M059J (cell line): Measurements from ENCODE around the gene MGAT5. TPM values are rescaled to one million over a fixed set of nuclear protein-coding genes. Genes with fewer than 3 reads are reported as not detected.

Source experiments
- DNase-seq: peaks from one replicate; pipeline ENCODE4 v3.0.0-alpha.2; 2012; ENCODE audit warnings: low read depth
- total RNA-seq: library from RNA; depleted of rRNA; stranded (reverse); fragments of >200 nt; shearing (Covaris generic); gene quantifications from 2 replicates; pipeline ENCODE4 v1.2.3, GENCODE V29; 2014

MGAT5 gene
- total RNA-seq, 1 experiment from 2014 or later: 21.2 TPM

DNA sequence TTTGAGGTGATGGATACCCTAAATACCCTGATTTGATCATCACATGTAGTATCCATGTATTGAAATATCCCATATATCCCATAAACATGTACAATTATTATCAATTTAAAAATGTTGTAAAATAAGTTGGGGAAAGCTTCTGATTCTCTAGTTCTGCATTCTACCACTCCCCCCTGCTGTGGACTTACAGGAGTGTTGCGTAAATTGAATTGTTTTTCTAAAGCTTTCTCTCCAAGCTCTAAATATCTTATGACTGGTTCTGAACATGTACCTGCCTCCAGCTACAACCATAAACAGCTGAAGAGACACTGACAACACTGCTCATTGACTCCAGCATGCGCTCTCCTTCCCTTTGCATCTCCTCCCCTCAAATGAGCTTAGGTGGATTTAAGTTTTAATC lies 145.2 kb downstream of the MGAT5 start:
- no peak for DNase-seq

DNA sequence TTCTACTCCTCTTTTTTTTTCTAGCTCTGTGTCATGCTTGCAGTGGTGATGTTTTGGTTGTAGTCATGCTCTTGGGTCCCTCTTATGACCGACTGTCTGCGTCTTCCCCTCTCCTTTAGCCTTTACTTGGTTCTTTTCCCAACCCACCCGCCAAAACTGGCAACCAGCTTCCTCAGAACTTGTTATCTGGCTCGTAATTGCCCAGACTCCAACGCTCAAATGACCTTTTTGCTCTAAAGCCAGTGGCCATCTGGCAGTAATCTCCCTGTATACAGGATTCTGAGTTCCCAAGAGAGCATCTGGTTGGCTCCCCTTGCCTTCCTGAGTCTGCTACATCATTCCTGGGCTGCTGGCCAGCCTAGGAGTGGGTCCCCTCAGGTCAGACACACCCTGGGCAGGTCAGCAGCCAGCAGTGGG lies 147.2 kb downstream of the MGAT5 start:
- peak; percentile 41 for DNase-seq

DNA sequence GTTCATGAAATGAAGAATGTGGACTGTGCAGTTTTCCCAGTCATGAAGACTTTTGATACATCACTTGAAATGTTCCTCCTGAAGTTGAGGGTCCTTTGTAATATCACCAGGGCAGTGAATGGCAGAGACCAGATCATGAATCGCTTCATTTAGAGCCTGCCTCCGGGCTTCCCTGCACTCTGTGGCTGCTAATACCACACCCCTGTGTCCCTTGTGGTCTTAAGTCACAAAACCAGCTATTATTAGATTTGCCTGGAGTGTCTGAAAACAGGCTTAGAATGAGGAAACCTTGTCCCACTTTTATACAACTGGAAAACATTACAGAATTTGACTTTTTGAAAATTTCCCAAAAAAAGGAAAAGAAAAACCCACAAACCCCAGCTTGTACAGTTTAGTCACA lies 147.9 kb downstream of the MGAT5 start:
- DNase-seq: no peak

DNA sequence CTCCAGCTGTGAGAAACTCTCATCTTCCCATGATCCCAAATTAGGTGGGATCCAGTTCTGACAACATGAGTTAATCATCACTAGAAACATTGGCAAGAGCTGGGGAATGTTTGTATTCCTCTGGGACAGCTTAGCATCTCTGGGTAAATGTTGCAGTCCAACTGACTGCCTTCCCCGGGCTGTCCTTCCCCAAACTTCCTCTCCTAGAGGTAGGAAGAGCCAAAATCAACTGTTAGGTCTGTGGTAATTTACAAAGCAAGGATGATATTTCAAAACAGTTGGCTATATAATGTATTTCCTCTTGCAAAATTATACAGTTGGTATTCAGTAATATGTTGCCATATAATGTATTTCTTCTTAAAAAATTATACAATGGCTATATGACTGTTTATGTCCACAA lies 148.5 kb downstream of the MGAT5 start:
- DNase-seq: no peak

DNA sequence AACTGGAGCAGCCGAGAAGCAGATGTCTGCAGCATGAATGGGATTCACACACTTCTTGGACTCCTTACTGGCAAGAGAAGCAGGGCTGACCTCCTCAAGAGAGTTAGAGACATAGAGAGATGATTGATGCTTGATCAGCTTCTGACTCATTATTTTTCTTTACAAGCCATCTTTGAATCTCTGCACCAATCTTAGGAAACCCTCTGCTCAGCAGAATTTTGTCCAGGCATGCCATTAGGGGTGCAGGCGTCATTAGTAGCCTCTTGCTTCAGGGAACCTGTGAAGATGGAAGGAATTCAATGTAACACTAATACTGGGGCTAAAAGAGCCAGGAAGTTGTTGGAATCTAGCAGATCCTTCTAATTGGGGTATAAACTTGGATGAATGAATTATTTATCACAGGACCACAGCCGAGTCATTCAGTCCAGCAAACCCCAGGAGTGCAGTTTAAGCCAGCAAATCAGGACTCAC lies 151.8 kb downstream of the MGAT5 start:
- peak; percentile 60 for DNase-seq

DNA sequence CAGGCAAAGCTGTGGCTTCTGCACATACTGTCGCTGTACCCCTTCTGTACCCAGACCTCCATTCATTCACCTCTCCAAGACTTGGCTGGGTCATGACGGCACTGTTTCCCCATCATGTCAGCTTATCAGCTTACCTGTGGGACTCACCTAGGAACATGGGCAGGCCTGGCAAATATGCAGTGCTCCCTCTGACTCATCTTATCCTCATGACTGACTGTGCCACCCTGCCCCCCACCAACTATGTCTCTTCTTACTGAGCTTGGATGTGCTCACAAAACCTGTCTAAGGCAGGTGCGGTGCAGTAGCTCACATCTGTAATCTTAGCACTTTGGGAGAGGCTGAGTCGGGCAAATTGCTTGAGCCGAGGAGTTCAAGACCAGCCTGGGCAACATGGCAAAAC lies 152.4 kb downstream of the MGAT5 start:
- no peak for DNase-seq

DNA sequence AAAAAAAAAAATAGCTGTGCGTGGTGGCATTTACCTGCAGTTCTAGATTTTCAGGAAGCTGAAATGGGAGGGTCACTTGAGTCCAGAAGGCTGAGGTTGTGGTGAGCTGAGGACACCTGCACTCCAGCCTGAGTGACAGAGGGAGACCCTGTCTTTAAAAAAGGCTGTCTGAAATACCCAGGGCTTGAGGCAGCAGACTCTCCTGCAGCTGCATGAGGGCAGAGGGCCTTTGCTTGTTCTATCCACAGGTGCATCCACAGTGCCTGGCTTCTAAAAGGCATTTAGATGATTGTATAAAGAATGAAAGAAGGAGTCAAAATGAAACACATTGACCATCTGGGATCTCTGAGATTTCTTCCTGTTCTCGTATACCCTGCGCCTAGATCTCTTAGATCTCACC lies 152.9 kb downstream of the MGAT5 start:
- DNase-seq: no peak

DNA sequence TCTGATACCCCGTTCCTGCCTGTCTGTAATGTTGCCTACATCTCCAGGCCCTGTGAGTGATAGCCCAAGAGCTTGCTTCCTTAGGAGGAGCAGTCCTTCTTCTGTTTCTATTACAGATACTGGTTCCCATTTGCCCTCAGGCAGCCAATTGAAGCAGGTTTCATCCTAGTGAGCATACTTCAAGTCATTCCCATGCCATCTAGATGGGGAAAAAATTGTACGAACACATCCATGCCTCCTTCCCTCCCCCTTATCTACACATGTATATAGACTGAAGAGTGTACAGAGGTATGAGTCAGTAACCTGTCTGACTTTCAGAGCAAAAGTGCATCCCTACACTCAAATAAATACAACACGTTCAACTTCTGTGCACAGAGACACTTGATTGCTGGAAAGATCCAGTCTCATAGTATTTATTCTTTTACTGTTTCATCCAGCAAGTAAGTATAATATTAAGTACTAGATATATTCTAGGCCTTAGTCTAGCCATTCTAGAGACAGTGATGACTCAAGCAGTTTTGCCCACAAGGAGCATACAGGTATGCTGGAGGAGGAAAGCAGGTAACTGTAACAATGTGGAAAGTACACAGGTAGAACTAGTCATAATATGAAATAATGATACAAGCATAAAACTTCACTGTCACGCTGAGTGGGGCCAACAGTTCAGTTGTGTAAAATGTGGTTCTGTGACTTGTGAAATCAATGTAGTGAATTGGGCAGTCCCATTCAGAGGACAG lies 153.4 kb downstream of the MGAT5 start:
- DNase-seq: no peak

DNA sequence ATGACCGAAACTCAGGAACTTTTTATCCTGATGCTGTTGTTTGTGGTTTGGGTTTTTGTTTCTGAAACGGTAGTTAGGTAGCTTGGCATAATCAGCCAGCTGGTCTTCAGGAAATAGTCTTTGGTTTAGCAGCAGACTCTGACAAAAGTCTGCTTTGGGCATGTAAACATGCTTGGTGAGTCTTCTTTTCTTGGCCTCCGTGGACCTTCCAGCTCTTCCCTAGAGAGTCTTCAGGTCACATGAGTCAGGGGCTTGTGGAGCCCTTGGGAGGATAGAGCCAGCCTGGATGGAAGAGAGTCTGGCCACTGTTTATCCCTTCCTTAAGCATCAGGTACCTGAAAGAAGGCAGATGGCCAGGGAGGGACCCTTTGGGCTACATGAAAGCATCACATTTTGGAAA lies 154.5 kb downstream of the MGAT5 start:
- DNase-seq: peak; percentile 85

DNA sequence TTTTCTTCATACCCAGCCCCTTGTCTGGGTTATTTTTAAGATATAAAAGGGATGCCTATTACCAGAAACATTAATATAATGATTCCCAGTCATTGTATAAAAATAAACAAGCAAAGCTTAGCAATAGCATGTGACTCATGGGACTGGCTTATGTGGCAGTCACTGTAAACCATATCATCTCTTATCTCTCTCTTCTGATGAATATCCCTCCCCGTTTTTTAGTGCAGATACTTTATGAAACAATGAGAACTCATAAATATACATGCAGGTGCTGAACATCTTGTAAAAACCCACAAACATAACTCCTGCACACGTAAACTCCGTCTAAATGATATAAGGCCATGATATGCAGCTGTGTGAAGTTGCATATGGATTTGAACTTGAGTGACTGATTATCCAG lies 154.9 kb downstream of the MGAT5 start:
- peak; percentile 72 for DNase-seq

DNA sequence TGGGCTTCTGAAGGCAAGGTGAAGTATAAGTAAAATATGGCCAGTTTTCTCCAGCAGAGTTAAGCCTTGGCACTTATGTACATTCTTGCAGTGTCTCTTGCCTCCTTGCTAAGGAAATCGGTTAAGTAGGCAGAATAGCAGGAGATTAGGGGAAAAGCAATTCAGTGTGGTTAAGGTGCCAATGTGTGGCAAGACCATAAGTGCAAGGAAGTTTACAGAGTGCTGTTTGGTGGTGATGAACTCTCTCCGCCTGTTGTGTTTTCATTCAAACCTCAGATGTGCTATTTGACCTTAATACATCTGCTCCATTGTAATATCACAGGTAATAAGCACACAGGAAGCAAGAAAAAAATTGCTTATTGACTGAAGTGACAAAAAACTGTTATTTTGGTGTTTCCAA lies 156.1 kb downstream of the MGAT5 start:
- DNase-seq: no peak

DNA sequence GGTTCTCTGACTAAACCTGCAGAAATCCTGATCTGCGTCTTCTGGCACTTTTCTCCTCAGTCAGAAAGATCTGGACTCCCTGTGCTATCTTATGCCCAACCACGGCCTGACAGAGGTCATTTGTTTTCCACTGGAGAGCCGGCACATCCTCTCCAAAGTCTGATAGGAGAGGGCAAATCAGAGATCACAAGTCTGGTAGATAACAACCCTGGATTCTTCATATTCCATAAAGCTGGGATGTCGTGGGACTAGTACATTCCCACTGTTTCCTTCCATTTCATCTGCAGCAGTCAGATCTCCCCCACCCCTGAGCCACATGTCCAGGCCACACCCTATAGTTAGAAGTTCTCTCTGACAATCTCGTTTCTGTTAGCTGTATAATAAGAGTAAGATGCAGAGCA lies 157.0 kb downstream of the MGAT5 start:
- peak; percentile 48 for DNase-seq

DNA sequence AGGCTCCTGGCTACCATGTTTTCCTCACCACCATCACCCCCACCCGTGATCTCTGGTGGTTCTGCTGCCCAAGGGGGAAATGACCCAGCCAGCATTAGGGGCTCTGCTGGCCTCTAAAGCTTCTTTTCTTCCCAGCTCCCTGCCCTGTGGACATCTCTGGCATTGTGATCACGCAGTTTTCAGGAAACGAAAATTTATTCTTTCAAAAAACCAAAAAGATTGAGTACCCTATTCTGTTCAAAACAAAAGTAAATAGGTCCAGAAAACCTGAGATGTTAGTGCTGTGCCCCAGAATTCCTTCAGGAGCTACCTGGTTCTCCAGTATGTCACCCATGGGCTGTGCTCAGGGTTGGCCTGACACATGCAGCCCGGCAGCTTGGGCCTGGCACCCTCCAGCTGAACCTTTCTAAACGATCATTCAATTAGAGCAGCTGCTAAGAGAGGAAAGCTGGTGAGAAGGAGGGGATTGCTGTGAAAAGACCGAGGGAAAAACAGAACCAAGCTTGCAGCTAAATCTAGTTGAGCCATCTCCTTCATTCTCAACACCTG lies 157.5 kb downstream of the MGAT5 start:
- no peak for DNase-seq

DNA sequence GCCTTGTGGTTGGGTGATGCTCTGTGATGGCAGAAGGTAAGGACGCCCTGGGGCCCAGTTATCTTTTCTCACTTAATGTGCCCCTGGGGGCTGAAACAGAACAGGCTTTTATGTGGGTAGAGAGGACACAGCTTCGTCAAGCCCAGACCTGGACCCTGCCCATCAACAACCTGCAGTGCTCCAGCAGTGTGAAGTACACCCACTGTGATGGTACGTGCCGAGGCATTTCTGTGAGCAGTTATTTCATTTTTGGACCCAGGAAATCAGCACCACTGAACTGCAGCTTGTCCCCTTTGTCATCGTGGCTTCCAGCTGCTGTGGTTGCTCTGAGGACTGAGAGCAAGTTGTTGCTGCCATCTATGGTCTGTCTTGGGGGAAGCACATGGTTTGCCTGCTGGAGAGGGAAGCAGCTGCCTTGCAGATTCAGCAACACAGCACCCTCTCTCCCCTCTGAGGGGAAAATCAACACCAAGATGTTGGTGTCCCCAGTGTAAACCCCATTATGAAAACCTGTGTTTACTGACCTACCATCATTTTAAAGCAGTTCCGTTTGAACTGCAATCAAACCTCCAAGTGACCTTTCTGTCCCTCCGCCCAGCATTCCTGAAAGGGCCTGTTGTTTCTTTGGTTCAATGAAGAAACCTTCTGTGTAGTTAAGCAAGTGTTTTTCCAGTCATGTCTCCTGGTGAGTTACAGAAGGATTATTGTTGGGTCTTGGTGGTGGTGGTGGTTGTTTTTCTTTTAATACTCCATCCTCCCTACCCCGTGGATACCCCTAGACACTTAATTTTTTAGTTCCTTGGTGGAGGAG lies 158.2 kb downstream of the MGAT5 start:
- DNase-seq: peak; percentile 75

DNA sequence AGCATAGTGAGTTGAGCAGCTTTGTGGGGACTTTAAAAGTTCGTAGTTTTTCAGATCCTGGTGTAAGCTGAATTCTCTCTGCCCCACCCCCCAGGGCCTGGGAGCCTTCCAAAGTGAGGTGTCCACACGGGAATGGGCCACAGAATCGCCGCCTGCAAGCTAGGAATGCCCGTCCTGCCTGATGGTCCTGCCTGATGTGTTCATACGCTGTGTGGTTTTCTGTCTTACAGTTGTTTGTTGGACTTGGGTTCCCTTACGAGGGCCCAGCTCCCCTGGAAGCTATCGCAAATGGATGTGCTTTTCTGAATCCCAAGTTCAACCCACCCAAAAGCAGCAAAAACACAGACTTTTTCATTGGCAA lies 158.7 kb downstream of the MGAT5 start:
- DNase-seq: no peak

DNA sequence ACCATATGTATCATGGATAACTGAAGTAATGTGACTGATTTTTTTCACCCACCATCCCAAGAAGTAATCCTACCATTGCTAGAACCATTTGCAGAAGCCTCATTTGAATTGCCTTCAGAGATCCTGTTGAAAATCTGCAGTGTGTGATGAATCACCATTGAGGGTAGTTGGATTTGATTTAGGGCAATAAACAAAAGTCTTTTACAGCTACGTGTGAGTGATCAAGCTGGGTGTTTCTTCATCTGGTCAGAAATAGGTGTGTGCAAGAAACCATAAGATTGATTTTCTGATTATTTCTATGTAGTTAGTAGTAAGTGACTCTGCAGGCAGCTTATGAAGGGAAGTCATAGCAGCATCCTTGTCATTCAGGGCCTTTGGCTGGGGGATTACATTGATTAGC lies 159.6 kb downstream of the MGAT5 start:
- DNase-seq: peak; percentile 54

DNA sequence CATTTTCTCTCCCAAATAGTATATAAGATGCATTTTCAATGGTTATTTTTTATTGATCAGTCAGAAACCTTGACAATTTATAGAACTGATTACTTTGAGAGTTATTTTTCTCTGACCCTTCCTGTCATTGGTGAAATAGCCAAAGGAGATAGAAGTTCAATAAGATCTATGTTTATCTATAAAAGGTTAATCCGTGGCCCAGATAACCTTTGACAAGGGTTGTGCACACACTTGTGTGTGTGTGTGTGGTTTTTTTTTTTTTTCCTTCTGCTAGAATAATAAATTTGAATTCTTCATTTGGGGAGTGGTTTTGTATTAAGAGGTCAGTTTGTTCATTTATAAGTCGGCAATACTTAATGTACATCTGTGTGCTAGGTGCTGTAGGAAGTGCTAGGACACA lies 160.0 kb downstream of the MGAT5 start:
- no peak for DNase-seq

DNA sequence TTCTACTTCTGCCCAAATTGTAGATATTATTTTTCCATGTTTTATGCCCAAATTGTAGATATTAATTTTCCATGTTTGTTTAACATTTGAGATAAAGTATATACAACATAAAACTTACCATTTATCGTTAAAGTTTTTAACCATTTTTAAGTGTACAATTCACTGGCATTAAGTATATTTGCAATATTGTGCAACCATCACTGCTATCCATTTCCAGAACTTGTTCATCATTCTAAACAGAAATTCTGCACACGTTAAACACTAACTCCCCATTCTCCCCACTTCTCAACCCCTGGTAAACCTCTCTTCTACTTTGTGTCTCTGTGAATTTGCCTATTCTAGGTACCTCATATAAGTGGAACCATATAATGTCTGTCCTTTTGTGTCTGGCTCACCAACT lies 162.1 kb downstream of the MGAT5 start:
- DNase-seq: no peak

DNA sequence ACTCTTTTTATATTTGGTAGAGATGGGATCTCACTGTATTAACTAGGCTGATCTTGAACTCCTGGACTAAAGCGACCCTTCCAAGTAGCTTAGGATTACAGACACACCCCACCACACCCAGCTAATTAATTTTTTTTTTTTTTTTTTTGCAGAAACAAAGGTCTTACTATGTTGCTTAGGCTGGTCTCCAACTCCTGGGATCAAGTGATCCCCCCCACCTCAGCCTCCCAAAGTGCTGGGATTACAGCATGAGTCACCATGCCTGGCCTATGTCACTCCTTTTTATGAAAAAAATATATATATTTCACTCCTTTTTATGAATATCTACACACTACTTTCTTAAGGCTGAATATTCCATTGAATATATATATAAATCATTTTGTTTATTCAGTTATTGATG lies 162.8 kb downstream of the MGAT5 start:
- DNase-seq: no peak

DNA sequence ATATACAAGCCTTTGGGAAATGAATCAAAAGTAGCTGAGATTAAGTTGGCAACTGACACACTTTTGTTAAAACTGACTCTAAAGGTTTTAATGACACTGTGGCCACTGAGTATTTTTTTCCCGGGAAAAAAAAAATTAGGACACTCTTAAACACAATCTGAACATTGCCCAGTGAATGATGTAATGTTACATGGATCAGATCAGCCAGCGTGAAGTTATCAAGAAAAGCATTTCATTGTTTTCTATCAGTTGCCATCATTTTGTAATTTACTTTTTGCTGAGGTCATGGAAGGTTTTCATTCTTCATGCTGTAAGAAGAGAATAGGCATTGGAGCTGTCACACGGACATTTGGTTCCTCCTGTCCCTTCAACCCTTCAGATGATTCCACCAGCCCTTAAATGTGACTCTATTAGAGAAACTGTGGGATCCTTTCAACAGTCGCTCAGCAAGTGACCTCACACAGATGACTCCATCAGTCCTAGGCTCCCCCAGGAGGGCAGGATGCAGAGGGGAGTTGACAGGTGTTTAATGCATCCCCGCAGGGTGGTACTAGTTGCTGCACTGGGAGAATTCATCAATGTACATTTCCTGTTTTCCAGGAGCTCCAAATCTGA lies 164.2 kb downstream of the MGAT5 start:
- DNase-seq: no peak

DNA sequence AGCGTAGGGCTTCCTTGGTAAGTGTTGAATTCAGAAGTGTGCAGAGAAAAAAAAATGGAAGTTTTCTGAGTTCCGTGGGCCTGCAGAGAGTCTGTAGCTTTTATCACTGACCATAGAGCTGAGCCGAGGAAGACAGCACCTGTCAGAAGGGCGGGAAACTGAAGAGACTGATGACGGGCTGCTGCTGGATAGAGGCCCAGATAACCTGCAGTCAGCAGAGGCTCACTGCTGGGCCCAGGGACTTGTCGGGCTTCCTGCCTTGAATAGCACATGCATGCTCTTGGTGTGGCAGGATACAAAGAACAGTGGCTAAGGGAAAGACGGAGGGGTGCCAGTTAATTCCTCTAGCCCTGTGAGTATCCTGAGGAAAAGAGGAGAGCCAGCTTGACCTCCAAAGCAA lies 166.4 kb downstream of the MGAT5 start:
- DNase-seq: no peak

DNA sequence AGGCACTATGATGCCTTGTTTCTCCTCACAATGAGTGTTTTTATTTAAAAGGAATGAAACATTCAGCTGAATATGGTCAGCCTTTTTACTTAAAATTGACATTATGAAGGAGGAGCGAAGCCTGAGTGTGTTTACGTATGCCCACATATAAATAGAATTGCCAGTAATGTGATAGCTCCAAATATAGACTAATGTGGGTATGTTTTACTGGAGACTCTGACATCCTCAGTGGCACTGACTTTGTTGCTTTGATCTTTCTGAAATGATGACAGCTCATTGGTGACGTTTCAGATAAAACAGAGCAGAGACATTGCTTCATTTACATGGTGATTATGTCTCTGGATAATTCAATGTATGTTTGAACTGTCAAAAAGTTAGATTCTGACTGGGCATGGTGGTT lies 167.0 kb downstream of the MGAT5 start:
- DNase-seq: no peak
